ENCODE results near the gene APBB1.

The APBB1 gene

DNA sequence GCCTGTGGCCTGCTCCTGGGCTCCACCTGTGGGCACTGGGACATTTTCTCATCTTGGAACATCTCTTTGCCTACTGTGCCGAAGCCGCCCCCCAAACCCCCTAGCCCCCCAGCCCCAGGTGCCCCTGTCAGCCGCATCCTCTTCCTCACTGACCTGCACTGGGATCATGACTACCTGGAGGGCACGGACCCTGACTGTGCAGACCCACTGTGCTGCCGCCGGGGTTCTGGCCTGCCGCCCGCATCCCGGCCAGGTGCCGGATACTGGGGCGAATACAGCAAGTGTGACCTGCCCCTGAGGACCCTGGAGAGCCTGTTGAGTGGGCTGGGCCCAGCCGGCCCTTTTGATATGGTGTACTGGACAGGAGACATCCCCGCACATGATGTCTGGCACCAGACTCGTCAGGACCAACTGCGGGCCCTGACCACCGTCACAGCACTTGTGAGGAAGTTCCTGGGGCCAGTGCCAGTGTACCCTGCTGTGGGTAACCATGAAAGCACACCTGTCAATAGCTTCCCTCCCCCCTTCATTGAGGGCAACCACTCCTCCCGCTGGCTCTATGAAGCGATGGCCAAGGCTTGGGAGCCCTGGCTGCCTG, 27.3 kb downstream of the APBB1 start:
- no peak for DNase-seq (ENCODE audit: low spot score)

DNA sequence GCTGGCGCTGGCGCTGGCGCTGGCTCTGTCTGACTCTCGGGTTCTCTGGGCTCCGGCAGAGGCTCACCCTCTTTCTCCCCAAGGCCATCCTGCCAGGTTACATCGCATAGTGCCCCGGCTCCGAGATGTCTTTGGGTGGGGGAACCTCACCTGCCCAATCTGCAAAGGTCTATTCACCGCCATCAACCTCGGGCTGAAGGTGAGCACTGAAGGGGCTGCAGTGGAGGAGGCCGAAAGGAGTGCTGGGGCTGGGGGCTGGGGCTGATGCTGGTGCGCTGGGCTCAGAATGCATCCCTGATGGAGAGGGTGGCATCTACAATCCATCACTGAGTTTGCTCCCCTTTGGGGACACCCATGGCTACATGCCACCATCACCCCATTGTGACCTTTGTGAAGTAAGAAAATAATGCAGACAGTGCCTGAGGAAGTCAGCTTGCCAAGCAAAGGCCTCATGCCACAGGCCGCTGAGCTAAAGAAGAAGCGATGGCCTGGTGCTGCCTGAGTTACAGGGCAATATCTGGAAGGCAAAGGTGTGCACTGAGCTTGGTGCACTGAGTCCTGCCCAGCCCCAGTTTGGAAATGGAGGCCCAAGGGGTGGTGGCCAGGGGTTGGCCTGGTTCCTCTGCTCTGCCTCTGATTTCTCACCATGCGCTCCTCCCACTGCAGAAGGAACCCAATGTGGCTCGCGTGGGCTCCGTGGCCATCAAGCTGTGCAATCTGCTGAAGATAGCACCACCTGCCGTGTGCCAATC, 28.0 kb downstream of the APBB1 start:
- no peak for DNase-seq (ENCODE audit: low spot score)

DNA sequence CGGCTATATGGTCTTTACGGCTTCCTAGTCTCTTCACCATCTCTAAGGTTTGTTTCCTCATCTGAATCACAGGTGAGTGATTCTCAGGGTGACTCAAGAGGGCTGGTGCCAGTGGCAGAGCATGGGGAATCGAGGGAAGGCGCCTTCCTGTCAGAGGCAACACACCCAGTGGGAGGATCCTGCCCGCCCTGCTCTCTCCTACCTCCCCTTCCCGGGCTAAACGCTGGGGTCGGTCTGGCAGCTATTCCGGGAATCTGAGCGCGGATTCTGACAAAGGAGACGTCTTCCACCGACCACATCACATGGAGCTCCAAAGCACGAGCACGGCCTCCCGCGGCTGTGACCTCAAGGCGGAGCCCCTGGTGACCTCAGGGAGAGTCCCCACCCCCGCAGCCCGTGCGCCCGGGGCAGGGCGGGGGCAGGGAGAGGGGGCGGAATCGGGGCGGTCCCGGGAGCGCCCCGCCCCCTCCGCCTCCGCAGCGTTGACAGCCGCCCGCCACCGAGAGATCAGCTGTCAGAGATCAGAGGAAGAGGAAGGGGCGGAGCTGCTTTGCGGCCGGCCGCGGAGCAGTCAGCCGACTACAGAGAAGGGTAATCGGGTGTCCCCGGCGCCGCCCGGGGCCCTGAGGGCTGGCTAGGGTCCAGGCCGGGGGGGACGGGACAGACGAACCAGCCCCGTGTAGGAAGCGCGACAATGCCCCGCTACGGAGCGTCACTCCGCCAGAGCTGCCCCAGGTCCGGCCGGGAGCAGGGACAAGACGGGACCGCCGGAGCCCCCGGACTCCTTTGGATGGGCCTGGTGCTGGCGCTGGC, 28.8 kb downstream of the APBB1 start, which contains the start of gene SMPD1:
SMPD1 (plus strand) TSS at position 570 of the 813 bp plus-strand sequence; CDS start at position 695, 125 bp downstream.
- DNase-seq (ENCODE audit: low spot score) = peak; percentile 92

DNA sequence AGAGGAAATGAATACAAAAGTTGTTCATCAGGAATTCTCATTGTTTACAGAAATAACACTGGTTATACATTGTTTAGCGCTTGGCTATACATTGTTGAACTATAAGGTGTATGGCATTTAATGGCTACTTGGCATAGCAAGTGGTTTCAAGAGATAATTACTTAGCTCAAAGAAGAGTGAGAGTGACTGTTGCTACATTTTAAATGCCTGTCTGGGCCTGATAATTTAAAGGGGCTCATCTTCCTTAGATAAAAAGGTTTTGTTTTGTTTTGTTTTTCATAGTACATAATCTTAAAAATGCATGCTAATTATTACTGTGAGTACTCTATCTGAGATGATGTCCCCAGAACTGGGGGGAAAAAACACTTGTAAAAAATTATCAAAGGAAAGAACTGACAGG, 30.1 kb downstream of the APBB1 start:
- no peak for DNase-seq (ENCODE audit: low spot score)

DNA sequence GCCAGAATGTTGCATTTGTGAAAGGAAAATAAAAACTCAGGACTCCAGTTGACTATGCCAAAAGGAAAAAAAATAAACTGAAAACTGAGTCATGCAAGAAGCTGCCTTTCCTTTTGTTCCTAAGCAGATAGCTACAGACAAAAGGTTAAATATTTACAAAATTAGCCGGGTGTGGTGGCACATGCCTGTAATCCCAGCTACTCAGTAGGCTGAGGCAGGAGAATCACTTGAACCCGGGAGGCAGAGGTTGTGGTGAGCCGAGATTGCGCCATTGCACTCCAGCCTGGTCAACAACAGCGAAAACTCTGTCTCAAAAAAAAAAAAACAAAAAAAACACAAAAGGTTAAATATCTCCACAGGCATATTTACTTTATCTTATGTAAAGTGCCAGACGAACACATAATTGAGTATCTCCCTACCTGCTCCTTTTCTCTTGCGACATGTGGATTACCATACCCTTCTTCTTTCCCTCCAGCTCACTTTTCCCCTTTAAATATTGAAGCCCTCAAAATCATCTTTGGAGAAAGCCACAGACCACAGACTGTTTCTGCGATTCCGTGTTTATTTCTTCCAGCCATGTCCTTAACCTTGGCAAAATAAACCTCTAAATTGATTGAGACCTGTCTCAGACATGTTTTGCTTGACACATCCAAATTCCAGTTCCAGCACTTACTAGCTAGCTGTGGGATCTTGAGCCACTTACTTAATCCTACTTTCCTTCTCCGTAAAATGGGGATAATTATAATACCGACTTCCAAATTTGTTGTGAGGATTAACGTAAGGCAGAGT, 30.9 kb downstream of the APBB1 start:
- DNase-seq (ENCODE audit: low spot score) = no peak

DNA sequence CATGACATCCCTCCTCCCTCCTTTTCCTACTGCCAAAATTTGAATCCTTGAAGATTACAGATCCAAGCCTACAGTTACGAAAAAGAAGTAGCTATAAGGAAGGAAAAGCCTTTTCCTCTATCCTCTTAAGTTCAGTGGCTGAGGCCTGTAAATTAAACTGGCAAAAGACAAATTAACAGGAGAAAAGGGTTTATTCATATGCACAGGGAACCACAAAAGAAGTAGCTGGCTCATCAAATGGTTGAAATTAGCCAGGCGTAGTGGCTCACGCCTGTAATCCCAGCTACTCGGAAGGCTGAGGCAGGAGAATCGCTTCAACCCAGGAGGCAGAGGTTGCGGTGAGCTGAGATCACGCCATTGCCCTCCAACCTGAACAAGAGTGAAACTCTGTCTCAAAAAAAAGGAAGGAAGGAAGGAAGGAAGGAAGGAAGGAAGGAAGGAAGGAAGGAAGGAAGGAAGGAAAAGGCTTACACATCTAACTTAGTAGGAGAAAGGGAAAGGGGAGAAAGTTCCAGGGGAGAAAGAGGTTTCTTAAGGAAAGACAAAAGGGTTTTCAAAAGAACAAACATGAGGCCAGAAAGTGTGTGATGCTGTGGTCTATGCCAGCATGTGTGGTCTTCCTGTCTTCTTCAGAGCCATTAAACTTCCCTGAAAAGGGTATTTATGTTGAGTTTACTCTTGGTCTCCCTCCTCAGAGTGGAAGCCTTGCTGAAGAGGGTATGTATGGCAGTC, 33.7 kb downstream of the APBB1 start:
- DNase-seq (ENCODE audit: low spot score) = no peak

DNA sequence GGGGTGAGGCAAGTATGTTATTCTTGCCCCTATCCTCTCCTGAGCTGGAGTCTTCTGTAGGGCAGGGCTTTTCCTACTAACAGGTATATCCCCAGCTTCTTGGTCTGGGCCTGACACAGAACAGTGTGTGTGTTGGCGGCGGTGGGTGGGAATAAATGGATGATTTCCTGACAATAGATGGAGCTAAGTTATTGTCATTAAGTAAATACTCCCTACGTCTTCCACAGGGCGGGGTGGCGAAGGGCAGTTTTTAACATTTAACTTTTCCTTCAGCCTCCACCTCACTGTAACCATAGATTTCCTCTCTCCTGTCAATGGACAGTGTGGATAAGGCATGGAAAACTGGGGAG, 40.3 kb downstream of the APBB1 start:
- no peak for DNase-seq (ENCODE audit: low spot score)

DNA sequence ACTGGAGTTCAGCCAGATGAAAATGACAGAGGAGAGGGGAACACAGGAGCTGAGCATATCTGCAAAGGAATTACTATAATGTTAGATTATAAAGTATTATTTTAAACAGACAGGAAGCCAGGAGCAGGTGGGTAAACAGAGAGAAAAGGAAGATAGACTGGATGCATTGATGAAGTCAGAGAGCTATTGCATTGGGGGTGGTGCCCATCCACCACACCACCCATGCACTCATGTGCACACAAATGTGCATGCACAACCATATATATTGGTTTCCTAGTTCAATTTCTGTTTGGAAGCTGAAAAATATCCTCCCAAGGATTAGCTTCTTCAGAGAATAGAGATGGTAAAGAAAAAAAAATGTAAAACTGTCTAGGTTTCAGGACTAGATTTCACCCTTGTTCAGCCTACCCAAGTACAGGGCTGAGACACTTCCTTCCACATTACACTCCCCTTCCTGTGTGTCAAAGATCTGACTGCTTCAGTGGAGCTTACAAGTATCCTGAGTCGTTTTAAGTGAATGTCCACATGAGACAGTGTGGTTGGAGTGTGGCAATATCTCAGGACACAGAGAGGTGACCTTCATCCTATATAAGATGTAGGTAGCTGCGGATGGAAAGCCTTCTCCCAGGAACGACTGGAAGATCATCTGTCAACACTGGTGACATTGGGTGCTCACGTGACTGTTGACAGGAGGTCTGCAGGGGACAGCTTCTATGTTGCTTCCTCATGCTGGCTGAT, 40.8 kb downstream of the APBB1 start:
- DNase-seq (ENCODE audit: low spot score) = peak; percentile 83

DNA sequence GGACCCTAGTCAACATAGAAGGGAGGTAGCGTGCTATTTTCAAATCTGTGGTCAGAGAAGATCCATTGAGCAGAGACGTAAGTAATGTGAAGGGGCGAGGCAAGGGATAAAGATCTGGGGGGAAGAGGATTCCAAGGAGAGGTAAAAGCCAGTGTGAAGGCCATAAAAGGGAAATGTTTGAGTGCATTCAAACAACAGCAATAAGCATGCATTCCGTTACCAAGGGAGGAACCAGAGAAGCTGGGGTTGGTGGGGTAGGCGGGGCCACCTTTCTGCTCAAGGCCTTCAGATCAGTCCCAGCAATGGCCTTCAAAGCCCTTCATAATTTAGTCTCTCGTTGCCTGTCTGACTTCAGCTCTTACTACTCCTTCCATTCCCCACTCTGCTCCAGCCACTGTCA, 47.1 kb downstream of the APBB1 start:
- DNase-seq (ENCODE audit: low spot score) = no peak

DNA sequence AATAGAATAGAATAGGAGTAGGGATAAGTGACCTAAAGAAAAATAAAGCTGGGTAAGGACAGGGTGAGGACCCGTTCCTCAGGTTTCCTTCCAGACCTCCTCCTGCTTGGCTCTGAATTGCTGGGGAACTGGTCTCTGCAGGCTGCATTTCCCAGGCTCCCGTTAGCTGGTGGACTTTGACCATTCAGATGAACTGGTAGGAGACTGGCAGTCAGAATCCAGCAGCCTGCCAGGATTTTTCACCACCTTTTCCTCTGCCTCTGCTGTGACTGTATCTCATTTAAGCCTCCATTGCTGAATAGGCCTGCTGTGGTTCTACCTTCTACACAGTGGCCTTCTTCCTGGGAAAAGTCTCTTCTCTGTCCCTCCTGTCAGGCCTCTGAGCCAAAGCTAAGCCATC, 53.2 kb downstream of the APBB1 start:
- DNase-seq (ENCODE audit: low spot score) = no peak

DNA sequence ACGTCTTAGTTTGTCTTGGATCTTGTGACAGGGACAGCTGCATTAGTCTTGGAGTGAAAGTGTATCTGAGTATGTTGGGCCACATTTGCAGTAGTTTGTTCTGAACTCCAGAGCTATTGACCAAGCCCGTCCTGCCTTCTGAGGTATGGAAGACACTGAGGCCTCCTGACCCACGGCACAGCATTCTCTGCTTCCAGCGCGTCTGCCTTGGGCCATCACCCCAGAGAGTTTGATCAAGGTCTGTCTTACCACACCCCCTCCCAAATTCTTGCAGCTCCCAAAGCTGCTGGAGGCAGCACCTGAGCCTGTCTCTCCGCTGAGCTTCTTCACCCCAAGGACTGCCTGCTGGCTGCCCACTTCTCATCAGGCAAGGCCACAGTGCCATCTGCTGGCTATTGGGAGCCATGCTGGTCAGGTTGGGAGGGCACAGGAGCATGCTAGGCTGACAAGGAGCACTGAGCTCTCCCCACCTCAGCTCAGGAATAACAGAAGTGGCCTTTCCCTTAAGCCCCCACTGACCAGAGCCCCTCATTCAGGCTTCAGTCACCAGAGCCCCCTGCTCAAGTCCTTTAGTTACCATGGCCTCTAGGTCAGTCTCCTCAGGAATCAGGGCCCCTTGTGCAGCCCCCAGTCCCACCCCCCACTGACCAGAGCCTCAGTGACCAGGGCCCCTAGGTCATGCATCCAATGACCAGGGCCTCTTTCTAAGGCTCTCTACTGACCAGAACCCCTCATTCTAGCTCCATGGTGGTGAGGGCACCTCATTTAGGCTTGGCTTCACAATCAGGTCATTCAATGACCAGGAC, 55.8 kb downstream of the APBB1 start:
- DNase-seq (ENCODE audit: low spot score) = peak; percentile 74

DNA sequence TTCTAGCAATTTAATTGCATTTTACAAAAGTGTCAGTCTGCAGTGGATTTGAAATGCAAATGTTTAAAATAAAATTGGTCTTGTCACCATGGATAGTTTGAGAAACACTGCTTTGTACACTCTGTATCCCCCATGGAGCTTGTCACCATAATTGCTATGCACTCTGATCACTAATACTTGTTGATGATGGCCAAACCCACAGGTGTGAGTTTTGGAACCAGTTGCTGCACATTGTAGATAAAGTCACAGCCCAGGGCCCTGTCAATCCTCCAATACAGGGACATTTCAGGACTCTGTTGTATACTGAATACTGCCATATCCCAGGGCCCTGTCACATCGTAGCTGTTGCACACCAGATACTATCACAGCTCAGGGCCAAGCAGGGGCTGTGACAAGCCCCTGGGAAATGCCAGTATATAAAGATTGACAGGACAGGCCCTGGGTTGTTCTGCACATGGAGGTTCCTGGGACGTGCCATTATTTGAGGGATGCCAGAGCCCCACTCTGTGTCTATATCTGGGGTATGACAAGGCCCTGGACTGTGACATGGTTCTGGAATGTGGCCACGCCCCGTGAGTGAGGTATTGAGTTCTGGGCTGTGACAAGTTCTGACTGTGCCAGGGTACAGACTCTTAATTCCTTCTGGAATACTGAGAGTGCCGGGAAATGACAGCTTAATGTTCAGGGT, 56.6 kb downstream of the APBB1 start:
- no peak for DNase-seq (ENCODE audit: low spot score)

DNA sequence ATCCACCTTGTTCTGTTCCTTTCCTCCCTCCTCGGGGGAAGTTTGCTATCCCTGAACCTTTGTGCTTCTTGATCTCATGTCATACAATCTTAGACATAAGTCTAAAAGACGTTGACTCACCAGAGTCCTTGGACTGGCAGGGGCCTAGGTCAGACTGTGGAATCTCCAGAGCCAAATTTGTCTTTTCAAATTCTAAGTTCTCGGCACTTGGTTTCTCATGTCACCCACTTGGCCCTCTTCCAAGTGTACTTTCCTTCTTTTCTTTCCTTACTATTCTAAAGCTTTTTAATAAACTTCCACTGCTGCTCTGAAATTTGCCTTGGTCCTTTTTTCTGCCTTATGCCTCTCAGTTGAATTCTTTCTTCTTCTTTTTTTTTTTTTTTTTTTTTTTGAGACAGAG, 58.7 kb downstream of the APBB1 start:
- no peak for DNase-seq (ENCODE audit: low spot score)

DNA sequence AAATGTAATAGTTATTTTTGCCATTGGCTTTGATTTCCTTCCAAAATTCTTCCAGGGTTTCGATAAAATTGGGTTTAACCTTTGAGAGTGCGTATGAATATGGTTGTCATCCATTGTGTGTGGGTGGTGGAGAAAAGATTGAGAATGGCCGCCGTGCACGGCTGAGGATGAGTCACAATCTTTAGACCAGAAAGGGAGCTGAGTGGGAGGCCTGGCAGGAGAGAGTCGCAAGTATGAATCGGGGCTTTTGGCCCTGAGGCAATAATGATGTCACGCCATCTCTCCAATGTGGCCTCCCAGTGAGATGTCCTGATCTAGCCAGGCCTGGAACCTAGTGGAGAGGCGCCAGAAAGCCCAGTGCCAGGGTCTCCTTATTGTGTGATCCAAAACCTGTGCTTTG, 61.7 kb downstream of the APBB1 start:
- no peak for DNase-seq (ENCODE audit: low spot score)

DNA sequence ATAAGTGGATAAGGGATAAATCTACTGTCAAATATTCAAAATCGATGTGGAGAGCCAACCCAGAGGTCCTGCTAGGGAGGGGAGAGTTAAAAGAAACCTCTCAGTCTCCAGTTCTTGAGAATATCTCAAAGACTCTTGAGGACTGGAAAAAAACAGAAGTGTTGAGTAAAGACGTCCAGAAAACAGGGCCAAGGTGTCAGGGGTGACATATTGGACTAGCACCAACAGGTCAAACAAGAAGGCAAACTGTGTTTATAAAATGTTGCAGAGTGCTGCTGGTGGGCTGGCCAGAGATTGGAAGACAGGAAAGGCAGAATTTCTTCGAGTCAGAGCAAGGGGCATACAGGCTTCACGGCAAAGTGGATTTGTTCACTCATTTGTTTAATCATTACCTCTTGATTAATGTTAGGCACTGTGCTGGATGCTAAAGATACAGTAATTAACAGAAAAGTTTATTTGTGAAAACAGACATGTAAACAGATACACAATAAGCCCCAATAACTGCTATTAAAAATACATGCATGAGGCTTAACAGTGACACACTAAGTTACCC, 62.3 kb downstream of the APBB1 start:
- no peak for DNase-seq (ENCODE audit: low spot score)

DNA sequence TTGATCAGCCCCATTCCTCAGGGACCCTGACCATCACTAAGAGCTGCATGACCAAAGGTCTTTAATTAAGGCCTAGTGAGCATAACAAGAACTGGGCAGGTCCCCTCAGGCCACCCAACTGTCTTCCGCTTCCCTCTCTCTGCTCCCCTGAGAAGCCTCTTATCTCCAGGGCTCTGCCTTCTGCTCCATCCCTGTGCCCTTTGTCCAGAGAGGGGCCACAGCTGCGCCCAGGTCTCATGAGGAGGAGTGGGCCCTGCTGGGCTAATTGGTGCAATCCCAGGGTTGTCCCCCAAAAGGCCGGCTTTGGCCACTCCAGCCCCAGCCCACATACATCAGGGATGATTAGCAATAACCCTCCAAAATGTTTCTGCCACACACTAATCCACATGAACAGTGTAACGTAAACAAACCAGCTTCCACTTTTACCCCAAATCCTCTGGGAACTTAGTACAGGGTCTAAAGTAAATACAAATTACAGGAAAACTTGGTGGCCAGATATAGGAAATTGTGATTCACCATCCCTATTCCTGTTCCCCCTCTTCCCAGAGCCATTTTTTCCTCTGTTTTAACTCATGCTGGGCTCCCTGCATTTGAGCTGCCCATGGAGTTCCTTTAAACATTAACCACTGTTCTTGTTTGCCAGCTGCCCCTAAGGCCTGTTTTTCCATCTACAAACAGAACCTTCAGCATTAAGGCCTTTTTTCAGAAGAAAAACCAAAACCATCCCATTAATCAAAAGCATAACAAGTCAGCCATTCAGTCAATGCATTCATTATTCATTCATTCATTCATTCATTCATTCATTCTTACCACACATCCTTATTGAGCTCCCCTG, 64.0 kb downstream of the APBB1 start:
- DNase-seq (ENCODE audit: low spot score) = peak; percentile 14

DNA sequence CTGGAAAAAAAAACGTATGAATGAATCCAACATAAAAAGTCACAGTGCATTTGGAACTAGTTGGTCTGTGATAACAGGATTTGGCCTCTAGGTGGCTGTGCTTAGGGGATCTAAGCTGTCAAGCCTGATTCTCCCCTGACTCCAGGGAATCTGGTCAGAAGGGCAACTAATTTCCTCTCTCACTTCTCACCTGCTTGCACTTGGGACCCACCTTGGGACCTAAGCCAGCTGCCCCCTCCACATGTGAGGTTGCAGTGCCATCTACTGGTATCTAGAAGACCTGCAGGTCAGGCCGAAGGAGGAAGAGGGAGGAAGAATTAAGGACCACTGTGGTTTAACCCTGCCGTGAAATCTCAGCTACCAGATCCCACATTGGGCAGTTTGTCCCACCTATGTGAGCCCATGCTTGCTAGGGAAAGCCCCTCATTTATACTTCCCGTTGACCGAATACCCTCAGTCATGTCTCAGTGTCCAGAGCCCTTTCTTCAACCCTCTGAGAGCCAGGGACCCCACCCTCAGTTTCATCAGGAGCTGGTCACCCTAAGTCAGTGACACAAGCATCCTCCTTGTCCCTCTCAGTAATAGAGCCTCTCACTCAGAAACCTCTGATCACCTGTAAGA, 65.4 kb downstream of the APBB1 start:
- peak; percentile 58 for DNase-seq (ENCODE audit: low spot score)

All from kidney capillary endothelial cell (primary cell).